ENCODE results near the gene C6orf136.
"Not testable (repeated sequence)": the region's sequence is repeated elsewhere in the genome, so short reads cannot be mapped to it uniquely, and the experiment has no call there.

C6orf136 gene

GRCh38 chr6:30664994-30665767, 18.2 kb downstream of the C6orf136 start:
- no peak for FAIRE-seq

GRCh38 chr6:30666300-30666699, 19.4 kb downstream of the C6orf136 start:
- not testable (repeated sequence) for FAIRE-seq

GRCh38 chr6:30670760-30671527, 24.0 kb downstream of the C6orf136 start:
- FAIRE-seq, result no peak

GRCh38 chr6:30672445-30673253, 25.7 kb downstream of the C6orf136 start, which contains the start of gene DHX16:
Gene DHX16 (minus strand): TSS chr6:30673006. CDS start chr6:30672841, 165 bp downstream.
- peak; percentile 94 for FAIRE-seq

- FAIRE-seq, result no peak
Observed at GRCh38 chr6:30676660-30677285, 29.8 kb downstream of the C6orf136 start.

DNA sequence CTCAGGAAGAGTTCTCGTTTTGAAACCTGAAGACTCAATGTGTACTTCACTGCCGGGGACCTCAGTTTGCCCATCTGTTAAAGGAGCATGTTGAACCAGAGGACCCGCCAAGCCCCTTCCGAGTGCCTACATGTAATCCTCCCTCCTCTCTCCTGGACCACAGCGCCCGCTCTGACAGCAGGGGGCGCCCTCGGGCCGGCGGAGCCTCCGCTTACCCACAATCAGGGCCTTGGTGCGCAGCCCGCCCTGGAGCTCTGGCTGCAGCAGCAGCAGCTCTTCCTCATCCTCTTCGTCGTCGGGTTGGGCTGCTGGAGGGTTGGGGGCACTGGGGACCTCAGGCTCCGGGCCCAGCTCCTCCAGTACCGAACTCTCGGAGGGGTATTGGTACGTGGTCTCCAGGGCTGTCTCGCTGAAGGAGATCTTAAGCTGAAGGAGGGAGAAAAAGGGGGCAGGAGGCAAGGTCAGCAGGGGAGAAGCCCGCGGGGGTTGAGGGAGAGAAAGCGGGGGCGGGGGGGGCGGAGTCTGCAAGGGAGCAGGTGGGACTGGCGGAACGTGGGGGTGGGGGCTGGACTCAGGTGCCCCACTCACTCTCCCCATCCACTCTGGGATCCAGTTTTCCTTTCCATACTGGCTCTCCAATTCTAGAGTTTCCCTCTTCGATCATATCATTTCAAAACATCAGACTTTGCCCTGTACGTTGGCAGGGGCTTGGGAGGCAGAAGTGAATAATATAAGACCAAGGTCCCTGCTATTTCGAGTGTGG, 32.2 kb downstream of the C6orf136 start:
- FAIRE-seq, result no peak

- FAIRE-seq, result no peak
Observed at GRCh38 chr6:30679765-30680535, 33.0 kb downstream of the C6orf136 start.

- FAIRE-seq, result no peak
Observed at GRCh38 chr6:30681766-30682142, 34.8 kb downstream of the C6orf136 start.

DNA sequence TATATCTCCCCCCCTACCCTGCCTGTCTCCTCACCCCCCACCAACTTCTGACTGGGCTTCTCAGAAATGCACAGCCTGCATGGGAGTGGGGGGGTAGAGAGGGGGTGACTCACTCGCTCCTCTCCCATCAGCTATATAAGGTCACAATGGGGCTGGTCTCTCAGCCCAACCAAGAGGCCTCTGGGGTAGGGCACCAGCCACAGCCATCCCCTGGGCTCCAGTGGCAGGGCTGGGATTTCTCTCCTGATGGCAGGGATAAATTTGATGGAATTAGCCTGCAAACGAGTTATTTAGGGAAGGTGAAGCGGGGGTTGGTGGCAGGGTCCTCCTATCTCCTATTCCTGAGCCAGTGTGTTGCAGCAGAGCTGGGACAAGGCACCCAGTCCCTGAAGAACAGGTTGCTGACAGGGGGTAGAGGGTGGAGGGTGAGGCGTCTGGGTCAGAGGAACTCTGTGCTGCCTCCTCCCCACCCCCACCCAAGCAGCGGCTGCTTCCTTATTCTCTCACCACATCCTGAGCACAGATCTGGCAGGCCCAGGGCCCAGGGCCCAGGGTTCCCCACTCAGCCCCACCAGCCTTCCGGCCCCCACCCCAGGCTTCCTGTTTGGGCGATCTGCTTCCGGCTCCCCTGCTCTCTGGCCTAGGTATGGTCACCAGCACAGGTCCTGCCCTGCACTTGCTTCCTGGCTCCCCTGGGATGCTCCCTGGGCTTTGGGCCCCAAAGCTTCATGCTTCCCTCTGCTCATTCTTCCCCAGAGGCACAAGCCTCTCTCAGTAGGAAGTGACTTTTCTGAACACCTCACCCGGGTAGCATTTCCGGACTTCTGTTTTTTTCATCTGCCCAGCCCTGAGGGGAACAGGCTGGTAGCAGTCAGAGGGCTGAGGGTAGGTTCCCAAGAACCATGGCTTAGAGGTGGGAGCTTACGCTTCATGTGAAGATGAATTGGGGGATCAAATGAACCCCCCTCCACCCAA, 35.5 kb downstream of the C6orf136 start:
- no peak for FAIRE-seq

DNA sequence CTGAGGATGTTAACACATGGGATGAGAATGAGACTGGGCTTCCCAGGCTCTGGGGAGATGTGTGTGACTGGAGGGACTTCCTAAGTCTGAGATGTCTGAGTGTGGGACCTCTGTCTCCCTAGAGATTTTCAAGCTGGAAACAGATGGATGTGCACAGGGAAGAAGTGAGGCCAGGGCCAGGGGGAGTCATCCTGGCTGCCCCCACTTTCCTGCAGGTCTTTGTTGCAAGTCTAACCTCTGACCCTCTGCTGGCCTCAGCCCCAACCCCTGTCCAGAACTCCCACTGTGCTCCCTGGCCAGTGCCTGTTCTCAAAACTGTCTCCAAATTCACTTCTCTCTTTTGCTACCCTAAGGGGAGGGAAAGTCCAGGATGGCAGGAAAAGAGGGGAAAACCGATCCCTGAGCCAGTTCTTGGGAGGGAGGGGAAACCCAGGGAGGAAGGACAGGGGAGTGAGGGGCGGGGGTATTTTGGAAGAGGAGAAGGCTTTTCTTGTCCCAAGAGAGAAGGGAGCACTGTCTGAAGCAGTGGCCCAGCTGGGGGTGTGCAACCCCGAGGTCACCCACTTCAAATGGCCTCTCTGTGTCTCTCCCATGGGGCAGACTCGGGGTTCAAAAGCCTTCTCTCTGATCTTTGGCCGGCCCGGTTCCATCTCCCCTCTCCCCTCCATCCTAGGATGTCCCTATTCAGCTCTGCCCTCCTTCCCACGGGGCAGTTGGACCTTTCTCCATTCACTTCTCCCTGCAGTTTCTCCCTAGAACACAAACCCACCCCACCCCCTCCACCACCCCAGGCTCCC, 36.4 kb downstream of the C6orf136 start:
- FAIRE-seq, result no peak

- FAIRE-seq, result no peak
Observed at GRCh38 chr6:30683980-30684338, 37.0 kb downstream of the C6orf136 start.

DNA sequence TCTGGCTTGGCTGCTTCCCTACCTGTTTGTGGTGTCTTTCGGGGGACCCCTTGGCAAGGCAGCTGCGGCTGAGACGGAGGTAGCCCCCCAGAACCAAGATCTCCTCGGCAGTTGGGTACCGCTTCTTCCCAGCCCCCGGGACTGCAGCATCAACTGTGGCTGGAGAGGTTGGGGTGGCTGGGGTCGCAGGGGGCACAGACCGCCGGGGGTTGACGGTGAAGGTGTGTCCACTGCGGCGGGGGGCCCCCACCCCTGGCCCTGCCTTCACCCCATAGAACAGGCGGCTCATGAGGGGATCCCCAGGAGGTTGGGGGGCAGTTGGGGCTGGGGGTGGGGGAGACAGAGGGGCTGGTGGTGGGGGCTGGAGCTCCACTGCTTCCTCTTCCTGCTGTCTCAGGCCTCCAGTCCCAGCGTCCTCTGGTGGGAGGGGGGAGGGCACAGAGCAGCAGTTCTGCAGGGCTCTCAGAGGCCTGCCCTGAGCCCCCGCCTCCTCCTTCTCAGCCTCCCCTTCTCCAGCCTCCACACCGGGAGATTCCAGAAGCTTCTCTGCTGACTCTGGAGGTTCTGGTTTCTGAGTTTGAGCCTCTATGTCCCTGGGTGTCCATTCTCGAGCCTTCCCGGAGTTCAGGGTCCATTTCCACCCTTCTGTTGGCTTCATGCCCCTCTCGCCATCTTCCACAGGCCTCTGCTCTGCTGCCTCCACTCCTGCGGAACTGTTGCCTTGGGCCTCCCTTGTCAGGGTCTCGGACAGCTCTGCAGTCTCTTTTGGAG, 37.6 kb downstream of the C6orf136 start:
- no peak for FAIRE-seq

DNA sequence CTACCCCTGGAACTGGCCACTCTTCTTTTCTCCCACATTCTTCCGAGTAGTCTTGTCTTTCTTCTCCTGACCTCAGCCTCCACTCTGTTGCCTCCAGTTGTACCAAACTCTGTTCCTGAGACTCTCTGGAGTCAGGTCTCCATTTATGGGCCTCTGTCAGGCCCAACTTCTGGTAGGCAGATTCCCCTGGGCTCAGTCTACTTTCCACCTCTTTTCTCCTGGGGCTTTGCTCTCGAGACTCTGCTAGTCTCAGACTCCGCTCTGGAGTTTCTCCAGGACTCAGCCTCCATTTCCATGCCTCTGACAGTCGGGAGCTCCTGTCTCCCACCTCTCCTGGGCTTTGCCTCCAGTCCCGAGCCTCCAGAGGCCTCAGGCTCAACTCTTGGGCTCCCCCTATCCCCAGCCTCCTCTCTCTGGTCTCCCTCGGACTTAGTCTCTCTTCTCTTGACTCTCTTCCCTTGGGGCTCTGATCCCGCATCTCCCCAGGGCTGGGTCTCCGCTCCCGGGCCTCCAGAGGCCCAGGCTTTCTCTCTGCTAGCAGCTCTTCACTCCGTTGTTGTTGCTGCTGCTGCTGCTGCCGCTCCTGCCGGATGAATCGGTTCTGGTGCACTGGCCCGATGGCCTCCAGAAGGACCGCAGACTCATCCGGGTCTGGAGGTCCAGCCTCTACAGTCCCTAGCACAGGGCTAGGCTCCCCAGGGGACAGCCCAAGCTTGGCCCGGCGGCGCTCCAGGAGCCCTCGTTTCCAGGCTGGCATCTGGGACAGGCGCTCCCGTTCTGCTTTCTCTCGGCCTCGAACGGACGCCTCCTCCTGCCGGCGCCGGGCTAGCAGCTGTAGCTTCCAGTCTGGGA, 38.5 kb downstream of the C6orf136 start:
- FAIRE-seq, result no peak

DNA sequence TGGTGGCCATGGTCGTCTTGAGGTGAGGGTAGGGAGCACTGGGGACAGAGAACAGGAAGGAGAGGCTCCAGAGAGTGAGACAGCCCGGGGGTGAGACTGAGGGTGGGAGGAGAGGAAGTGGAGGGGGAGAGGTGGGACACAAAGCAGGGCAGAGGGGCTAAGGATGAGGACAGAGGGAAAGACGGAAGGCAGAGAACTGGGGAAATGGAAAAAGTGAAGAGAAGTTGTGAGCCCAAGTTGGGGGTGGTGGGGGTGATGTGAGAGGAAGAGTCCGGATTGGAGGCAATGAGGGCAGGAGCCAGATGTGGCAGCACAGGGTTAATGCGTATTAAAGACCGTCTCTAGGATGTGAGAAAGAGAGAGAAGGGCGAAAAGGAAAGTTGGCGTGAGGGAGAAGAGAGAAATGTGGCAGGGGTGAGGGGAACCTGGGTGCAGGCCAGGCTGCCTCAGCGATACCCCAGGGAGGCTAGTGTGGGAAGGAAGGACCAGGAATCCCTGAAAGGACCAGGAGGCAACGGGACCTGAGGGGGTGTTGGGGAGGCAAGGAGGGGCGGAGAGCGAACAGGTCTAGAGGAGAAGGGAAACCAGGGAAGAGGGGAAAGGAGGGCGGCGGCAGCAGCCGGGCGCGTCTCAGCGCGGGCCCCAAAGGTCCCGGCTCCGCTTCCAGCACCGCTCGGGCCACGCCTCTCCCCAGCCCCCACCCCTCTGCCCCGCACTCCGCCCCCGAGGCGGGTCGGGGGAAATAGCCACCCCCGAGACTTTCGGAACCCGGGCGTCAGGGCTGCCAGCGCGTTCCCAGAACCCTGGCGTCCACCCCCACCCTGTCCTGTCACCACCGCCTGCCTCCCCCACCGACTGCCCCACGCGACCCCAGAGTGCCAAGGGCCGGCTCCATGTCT, 39.3 kb downstream of the C6orf136 start, which contains the start of gene PPP1R18:
Gene PPP1R18 (minus strand): TSS at position 637 of the 899 bp plus-strand sequence. CDS start 627 bp downstream, at position 10.
- FAIRE-seq, result no peak

DNA sequence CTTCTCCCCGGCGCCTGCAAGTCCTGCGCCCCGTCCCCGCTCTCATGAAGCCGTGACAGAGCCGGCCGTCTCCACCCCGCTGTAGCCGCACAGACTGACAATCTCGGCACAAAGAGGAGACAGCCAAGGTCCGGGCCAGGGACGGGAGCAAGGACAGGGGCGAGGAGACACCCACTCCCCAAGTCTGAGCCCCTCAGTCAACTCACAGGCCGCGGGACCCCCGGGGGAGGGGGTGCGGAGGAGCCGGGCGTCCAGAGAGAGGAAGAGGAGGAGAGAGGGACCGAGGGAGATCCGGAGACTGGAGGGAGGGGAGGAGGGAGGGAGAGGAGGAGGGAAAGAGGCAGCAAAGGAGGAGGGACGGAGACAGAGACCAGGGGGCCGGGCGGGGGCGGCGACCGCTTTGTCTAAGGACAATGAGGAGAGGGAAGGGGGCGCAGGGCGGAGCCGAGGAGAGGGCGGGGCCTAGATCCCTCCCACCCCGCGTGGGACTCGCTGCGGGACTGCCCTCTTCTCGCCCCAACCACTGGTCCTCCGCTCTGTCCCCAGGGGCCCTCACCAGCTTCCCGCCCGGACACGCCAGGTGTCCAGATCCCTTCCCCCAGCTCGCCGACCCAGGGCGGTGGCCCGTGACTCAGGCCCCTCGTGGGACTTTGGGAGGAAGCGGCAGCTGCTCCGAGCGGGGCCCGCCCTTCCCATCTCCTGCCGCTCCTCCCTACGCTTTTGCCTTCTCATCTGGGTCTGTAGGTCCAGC, 40.1 kb downstream of the C6orf136 start:
- no peak for FAIRE-seq

Data from A204.1 (cell line).